ENCODE measurements around the gene TDRKH.

The TDRKH gene, protein sequence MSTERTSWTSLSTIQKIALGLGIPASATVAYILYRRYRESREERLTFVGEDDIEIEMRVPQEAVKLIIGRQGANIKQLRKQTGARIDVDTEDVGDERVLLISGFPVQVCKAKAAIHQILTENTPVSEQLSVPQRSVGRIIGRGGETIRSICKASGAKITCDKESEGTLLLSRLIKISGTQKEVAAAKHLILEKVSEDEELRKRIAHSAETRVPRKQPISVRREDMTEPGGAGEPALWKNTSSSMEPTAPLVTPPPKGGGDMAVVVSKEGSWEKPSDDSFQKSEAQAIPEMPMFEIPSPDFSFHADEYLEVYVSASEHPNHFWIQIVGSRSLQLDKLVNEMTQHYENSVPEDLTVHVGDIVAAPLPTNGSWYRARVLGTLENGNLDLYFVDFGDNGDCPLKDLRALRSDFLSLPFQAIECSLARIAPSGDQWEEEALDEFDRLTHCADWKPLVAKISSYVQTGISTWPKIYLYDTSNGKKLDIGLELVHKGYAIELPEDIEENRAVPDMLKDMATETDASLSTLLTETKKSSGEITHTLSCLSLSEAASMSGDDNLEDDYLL

DNA sequence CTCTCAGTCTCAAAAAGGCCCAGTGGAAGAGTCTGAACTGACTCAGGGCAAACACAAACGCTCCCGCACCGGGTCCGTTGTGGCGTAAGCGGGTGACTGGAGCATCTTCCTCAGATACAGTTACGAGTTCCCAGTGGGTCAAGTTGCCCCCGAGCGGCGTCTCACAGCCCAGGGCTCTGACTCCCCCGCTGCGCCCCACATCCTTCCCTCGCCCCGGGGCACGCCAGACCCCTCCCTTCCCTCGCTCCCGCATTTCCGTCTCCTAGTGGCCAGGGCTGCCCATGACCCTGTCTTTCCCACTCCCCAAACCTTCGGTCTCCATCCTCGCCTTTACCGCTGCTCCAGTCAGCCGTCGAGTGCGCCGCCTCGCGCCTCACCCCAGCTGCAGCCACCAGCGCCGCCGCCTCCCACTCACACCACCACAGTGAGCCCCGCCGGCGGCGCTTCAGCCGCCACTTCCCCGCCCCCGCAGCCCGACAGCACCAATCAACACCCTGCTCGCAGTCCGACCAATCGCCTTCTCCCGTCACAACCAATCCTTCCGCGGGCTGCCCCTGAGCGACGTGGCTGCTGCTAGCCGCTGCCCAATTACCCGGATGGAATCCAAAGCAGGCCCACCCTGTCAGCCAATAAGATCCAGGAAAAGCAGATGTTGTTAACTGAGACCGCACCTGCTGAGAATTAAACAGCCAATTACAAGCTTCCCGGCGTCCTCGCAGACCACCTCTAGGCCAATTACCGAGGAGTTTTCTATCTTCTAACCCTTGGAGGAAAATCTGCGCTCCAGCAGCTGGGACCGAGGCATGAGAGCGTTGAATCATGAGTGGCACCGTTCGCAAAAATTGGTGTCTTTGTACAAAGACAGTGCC lies at the start of gene TDRKH:
Gene TDRKH, minus strand, starts transcription at position 430 of the 869 bp plus-strand sequence. CDS start 7,478 bp downstream, outside the sequence.
- DNase-seq (ENCODE audit: low read depth in 4 of 4, low spot score in 1 of 4), result peak; percentile 97 to 99 (median 97)

DNA sequence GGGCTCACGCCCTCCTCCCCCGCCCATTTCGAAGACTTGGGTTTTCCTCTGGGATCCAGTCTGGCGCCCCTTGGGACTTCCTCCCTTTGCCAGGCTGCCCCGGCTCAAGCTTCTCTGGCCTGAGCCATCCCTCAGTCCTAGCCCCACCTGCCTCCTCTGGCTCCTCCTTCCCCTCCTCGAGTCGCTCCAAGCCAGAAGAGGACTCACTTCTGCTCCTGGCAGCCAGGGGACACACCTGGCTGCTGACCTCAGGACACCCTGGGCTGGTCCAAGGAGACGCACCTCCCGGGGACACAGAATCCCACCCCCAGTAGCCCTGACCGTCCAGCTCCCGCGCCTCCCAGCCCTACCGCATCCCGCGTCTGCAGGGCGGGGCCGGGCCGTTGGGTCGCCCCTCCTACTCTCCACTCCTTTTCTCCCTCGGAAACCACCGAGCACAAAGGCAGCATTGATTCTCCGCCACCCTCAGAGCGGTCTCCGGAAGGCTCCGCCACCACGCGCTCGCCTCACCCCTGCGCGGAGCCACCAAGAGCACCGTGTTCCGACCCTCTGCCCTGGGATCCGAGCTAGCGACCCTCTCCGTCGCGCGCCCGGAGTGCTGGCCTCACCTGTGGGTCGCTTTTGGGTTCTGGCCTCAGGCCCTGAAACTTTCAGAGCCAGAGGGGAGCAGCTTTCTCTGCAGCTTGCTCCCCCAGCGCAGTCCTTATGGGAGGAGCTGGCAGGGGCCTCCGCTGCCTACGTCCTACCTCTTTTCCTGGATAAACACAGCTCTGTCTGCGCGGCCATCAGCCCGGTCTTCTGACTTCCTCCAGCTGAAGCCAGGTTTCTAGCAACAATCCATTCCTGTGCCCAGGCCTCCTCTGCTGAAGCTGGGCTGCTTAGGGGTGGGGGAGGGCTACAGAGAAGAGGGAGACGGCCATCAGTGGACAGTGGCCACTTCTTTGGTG lies 49.4 kb upstream of the TDRKH start, which contains the start of gene C2CD4D:
Gene C2CD4D, minus strand, starts transcription at position 364 of the 947 bp plus-strand sequence. CDS start 831 bp downstream, outside the sequence.
- DNase-seq (ENCODE audit: low read depth in 4 of 4, low spot score in 1 of 4), result peak in 2 of 4 experiments; percentile 52 to 57

DNA sequence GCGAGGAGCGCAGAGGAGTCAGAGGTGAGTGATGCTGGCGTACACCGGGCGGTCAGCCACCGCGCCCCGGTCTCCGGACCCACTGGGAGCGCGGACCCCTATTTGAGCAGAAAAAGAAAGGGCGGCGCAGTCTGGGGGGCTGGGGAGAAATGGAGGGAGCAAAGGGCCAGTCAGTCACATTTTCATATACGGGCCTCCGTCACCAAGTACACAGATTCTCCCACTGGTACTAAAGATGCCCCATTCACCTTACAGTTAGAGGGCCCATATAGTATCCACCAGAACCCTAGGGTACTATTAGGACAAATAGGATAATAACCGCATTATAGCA lies 48.7 kb upstream of the TDRKH start:
- no peak for DNase-seq (ENCODE audit: low read depth in 4 of 4, low spot score in 1 of 4)

DNA sequence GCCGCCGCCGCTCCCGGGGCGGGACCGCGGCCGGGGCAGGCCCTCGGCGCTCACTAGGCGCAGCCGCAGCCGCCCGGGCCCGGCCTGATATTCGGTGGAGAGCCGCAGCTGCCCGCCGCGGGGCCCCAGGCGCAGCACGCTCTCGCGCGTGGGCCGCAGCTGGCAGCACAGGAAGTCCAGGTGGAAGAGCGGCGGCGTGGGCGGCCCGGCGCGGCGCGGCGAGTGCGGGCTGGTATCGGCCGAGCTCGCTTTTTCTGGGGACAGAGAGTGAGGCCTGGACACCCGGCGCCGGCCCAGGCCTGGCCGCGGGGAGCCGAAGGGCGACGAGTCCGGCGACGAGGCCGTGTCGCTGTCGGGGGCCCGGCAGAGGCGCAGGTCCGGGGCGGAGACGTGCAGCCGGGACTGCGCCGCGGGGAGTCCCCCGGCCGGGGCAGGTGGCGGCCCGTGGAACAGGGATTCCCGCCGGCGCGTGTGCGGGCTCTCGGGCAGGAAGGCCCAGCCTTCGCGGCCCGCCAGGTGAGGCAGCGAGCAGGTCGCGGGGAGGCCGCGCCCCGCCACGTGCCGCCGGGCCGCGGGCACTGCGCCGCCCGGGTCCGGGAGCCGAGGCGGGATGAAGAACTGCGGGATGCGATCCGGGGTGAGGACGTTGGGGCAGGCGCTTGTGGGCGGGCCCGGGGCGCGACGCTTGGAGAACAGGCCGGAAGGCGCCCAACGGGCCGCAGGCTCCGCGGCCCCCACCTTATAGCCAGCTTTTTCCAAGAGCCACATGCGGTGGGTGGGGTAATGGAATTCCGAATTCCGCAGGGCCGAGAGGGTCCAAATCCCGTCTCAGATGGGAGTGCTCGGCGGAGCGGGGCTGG lies 48.2 kb upstream of the TDRKH start:
- DNase-seq (ENCODE audit: low read depth in 4 of 4, low spot score in 1 of 4), result no peak

DNA sequence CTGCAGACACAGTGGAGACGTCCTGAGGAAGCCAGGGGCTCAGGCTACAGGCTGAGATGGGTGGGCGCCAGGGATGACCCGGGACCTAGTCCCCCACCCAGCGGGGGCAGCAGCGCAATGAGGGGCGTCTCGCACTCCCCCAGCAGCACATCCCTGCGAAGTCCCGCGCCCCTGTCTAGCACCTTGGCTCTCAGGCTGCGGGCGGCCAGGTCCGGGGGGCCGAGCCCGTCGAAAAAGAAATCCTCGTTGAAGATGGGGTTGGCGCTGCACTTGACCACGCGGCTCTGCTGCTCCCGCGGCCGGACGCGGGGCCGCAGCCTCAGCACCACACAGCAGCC lies 47.6 kb upstream of the TDRKH start:
- no peak for DNase-seq (ENCODE audit: low read depth in 4 of 4, low spot score in 1 of 4)

DNA sequence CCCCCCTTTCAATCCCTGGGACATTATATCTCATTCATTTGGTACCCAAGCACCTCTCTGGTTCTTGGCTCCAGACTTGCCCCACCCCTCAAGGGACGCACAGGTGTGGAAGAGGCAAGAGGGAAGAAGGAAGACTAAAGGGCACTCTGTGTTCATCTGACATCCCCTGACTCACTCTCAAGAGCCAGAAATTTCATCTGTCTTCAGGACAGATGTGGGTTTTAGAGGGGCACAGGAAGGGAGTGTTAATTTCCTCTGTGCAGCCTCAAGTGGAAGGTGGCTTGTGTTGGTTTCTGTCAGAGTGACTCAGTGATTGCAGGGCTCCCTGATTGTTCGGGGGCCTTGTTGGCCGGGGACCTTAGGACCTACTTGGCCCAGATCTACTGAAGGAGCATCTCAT lies 46.9 kb upstream of the TDRKH start:
- no peak for DNase-seq (ENCODE audit: low read depth in 4 of 4, low spot score in 1 of 4)

DNA sequence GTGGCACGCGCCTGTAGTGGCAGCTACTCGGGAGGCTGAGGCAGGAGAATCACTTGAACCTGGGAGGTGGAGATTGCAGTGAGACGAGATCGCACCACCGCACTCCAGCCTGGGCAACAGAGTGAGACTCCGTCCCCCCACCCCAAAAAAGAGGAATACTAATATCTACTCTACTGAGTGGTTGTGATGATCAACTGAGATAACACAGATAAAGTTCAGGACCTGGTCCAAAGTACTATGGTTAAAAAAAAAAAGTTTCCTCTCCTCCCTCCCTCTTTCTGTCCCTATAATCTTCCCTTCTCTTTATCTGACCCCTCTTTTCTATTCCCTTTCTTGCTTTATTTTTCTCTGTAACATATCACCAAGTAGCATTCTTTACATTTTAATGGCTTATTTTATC lies 45.3 kb upstream of the TDRKH start:
- no peak for DNase-seq (ENCODE audit: low read depth in 4 of 4, low spot score in 1 of 4)

DNA sequence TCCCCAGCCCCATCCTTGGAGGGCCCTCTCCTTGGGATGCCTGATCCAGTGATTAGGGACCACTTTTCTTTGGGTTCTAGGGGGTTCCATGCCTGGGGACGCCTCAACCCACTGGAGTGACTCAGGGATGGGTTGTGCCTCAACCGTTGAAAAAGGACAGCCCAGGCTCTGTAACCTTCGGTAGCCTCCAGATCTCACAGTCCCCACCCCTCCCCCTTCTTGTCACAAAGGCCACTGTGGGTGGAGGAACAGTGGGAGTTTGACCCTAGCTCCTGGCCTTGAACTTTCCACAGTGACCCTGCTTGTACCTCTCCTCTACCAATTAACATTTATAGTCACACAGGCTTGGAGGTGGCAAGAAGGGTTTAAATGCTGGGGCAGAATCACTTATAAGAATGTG lies 43.9 kb upstream of the TDRKH start:
- DNase-seq (ENCODE audit: low read depth in 4 of 4, low spot score in 1 of 4), result no peak

DNA sequence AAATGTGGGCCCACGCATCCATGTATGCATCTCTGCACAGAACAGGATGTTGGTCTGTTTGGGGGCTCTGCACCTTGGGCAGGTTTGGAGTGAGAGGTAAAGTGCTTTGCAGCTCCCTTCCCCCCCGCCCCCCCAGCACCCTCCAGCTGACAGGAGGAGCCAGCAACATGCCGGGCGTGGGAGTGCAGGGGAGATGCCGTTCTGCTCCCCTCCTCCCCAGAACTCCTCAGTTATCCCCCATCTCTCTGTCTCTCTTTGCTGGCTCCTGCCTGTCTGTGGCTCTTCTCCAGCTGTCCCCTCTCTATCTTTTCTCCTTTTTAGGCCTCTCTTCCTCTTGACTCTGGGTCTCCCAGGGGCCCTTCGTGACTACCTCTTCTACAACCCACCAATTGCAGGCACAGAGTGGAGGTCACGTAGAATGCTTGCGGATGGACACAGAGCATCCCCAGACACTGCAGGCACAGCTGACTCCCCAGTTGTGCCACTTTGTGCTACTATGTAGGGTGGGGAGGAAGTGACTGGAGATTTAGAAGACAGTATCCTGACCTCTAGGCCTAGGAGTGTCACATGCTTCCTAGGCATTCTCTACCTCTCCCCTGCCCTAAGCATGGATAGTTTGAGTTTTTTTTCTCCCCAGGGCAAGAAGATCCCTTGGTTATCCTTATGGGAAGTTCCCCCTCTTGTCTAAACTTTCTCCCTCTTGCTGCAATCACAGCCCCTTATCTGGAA lies 43.0 kb upstream of the TDRKH start:
- DNase-seq (ENCODE audit: low read depth in 4 of 4, low spot score in 1 of 4), result no peak

DNA sequence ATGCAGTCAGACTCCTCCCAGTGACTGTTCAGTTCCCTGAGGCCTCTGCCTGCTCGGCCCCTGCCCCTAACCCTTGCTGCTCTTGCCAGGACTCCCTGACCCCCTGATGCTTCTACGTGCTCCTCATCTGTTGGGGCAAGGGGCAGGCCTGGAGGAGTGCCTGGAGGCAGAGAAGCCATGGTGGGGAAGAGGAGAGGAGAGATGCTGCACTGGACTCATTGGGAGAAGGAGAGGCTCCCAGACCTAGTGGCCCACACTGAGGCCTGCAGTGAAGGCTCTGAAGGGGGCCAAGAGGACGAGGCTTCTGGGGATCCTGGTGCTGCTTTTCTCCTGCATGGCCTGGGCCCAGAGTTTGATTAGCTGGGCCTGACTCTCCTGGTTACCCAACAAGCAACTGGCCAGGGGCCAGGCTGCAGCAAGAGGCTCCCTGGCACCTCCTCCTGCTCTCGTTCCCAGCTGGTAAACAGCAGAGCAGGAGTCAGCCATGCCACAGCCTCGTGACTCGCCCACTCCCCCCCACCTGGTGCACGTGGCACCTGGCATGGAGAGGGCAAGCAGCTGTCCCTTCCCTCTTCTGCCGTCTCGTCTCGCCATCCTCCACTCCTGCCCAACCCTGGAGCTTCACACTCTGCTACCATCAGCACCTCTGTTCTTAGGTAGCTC lies 42.1 kb upstream of the TDRKH start:
- no peak for DNase-seq (ENCODE audit: low read depth in 4 of 4, low spot score in 1 of 4)

DNA sequence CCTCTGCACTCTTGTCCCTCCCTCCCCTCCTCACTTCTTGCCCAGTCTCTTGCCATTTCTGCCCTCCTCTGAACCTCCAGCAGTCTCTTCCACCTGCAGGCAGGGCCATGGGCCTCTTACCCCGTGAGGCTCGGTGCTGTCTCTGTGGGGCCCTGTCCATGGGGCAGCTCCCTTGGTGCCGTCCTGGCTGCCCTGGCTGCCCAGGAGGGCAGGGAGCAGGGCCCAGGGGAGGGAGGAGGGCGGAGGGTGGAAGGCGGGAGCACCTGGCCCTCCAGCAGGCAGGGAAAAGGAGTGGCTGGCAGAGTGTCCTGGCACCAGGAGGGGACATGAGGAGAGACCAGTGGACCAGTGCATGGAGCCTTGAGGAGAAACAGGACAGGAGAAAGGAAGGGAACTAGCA lies 41.3 kb upstream of the TDRKH start, which contains the start of gene RORC:
Gene RORC, minus strand, starts transcription at position 198 of the 400 bp plus-strand sequence. Its CDS starts 38 bp downstream, at position 160.
- no peak for DNase-seq (ENCODE audit: low read depth in 4 of 4, low spot score in 1 of 4)

DNA sequence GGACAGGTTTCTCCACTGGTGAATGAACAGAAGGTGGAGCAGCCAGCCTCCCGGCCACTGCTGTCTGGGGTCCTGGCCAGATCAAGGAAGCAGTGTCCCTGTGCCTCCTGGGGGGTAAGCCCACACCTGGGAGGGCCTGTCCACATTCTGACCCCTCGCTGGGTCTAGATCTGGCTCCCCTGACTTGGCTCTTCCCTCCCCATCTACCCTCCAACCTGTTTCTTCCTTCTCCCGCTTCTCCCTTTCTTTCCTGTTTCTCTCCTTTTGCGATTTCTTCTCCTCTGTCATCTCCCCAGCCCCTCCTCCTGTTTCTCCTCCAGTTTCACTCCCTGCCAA lies 40.9 kb upstream of the TDRKH start:
- no peak for DNase-seq (ENCODE audit: low read depth in 4 of 4, low spot score in 1 of 4)

DNA sequence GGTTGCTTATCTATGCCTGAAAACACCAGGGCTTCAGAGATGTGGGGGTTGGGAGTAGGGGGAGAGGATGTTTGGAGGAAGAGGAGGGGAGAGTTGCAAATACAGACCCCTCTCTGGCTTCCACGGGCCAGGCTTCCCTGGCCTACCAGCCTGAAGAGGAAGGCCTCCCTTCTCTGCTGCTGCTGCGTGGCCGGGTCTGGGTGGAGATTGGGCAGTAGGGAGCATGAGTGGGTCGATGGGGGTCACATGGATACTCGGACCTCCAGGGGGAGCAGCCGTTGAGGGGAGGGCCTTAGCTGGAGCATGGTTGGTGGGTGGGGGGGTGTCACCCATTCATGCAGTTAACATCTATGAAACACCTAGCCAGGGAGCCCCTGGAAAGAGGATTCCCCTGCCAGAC lies 39.8 kb upstream of the TDRKH start:
- no peak for DNase-seq (ENCODE audit: low read depth in 4 of 4, low spot score in 1 of 4)

DNA sequence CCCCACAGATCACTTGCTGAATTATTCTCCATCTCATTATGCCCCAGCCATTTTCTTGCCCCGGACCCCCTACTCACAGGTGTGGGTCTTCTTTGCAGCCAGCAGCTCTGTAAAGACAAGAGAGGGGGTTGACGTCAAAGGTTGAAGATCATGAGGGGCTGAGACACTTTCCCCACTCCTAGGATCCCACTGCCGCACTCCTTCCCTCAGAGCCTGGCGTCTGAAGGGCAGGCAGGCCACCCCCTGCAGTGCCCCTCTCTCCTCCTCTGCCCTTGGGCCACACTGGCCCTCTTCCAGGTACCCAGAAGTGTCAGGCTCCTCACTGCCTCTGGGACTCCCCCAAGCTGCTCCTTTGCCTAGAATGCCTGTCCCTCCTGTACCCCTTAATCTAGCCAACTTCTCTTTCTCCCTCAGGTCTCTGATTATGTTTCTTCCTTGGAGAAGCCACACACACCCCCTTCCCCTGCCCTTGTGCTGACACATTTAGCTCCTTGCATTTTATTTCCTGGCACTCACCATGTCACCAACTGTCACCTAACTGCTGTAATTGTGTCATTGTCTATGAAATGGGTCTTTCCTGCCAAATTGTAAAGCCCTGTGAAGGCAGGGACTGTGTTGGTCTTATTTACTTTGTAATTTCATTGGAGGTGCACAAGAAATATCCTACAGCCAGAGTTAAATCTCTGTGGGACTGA lies 39.2 kb upstream of the TDRKH start:
- DNase-seq (ENCODE audit: low read depth in 4 of 4, low spot score in 1 of 4), result no peak

DNA sequence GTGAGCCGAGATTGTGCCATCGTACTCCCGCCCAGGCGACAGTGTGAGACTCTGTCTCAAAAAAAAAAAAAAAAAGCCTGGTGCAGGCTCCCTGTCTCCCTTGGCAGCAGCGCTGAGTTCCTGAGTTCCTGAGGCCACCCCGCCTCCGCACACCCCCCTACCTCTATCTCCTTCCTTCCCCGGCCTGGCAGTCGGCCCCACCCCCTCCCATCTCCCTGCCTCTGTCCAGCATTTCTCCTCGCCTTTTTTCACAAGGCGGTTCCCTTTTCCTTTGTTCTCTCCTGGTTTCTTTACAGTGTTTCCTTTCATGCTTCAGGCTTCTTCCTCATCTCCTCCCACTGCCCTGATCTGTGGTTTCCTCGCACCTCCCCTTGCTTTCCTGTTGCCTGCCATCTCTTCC lies 38.6 kb upstream of the TDRKH start:
- DNase-seq (ENCODE audit: low read depth in 4 of 4, low spot score in 1 of 4), result no peak

DNA sequence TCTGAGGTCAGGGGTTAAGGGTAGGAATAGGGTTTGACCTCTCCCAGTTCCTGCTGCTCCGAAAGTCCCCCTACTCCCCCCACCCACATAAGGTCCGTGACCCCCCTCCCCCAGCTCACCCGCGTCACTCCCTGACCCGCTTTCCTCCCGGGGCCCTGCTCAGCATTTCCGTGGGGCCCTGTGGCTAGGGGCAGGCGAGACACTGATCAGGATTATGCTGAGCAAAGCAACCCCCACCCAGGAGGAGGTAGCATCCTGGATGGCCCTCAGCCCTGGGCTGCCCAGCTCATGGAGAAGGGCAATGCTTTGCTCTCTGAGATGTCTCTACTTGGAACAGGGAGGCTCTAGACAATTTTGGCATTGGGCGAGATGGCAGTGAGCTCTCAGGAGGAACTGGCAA lies 37.6 kb upstream of the TDRKH start:
- no peak for DNase-seq (ENCODE audit: low read depth in 4 of 4, low spot score in 1 of 4)

DNA sequence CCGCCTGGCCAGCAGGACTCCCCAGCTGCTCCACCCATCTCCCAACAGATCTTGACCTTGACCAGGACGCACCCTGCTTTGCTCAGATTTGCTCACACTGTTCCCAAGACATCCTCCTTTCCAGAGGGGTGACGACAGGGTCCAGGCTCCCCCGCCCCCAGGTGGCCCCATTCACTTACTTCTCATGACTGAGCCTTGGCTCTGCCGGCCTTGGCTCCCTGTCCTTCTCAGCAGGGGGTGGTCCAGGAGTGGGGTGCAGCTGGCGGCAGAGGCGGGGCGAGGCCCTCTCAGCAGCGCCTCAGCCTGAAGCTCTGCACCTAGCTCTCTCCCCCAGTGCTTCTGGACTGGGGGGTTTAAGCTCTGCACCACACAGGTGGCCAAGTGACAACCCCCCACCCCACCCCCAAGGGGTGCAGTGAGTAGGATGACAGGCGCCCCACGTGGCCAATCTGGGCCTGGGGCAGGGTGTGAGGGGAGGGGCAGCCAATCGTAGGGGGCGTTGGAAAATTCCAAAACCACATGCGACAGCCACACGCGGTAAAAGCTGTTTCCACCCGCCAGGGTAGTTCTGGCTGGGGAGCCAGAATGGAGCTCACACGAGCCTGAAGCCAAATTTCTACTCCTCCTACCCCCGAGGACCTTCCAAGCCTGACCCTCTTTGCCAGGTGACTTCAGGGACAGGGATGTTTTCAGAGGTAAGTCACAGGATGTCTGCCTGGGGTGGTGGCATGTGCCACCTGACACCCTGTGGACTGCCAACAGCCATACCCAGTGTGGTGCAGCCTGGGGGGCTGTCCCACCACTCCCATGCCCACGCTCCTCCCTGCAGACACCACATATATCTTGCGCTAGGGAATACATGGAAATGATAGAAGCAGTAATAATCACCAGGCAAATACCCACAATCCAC lies 35.7 kb upstream of the TDRKH start:
- DNase-seq (ENCODE audit: low read depth in 4 of 4, low spot score in 1 of 4), result no peak
